ENCODE results near the gene PLCXD1.
"Not testable (repeated sequence)": the region's sequence is repeated elsewhere in the genome, so short reads cannot be mapped to it uniquely, and the experiment has no call there.

PLCXD1 gene

DNA sequence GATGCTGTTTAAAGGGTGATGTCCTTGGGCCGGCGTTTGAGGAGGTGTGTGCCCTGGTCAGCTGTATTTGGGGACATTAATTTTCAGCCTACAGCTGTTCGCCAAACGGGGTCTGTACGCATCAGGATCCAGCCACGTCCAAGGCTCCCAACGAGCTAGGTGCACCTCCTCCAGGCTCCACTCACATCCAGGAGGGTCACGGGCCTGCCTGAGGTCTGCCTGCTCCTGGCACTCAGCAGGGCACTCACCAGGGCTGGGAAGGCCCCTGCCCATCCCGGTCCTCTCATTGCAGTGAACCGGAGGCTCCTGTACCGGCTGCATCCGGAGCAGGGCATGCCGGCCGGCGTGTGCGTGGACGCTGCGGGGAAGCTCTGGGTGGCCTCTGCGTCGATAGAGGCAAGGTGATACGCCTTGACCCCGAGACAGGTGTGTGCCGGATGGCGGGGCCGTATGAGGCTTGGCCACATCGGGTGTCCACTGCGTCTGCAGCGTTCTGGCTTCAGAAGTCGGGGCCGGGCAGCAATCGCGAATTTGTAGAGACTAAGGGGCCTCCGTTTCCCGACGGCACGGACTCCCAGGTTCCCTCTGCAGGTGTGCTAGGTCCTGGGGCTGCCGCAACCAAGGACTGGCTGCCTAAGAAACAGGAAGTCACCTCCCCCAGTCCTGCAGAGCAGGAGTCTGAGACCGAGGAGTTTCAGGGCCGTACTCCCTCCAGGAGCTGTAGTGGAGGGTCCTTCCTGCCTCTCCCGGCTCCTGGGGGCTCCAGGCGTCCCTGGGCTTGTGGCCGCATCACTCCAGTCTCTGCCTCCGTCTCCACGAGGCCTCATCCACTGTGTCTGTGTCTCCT, 27.5 kb upstream of the PLCXD1 start:
- DNase-seq (ENCODE audit: low read depth), result no peak
- TF ChIP-seq, protein P1, sequence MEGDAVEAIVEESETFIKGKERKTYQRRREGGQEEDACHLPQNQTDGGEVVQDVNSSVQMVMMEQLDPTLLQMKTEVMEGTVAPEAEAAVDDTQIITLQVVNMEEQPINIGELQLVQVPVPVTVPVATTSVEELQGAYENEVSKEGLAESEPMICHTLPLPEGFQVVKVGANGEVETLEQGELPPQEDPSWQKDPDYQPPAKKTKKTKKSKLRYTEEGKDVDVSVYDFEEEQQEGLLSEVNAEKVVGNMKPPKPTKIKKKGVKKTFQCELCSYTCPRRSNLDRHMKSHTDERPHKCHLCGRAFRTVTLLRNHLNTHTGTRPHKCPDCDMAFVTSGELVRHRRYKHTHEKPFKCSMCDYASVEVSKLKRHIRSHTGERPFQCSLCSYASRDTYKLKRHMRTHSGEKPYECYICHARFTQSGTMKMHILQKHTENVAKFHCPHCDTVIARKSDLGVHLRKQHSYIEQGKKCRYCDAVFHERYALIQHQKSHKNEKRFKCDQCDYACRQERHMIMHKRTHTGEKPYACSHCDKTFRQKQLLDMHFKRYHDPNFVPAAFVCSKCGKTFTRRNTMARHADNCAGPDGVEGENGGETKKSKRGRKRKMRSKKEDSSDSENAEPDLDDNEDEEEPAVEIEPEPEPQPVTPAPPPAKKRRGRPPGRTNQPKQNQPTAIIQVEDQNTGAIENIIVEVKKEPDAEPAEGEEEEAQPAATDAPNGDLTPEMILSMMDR (conservative IDR thresholded peaks at IDR 0.05; ENCODE audit: low read depth, low read length), result no peak
- H3K4me3 ChIP-seq (ENCODE audit: low read depth, low read length), result no peak overlapping the region

DNA sequence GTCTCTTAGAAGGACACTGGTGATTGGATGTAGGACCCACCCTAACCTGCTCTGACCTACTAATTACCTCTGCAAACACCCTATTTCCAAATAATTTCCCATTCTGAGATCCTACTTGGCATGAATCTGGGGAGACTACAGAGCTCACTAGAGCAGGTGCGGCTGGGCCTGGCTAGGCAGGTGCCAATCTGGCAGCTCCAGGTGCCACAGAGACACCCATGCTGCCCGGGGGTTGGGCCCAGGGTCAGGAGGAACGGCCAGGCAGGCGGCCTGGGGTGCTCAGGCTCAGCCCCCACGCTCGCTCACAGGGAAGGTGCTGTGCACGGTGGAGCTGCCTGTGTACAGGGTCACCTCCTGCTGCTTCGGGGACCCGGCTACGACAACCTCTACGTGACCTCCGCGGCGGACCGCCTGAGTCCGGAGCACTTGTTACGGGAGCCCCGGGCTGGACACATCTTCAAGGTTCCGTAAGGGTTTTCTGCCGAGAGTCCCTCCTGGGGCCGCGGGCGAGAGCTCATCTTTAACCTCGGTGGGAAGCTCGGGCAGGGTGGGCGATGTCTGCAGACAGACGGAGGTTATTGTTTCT, 26.5 kb upstream of the PLCXD1 start:
- no peak overlapping the region for H3K4me3 ChIP-seq (ENCODE audit: low read depth, low read length)
- no peak for DNase-seq (ENCODE audit: low read depth)
- TF ChIP-seq, protein P1 (conservative IDR thresholded peaks at IDR 0.05; ENCODE audit: low read depth, low read length), result no peak

DNA sequence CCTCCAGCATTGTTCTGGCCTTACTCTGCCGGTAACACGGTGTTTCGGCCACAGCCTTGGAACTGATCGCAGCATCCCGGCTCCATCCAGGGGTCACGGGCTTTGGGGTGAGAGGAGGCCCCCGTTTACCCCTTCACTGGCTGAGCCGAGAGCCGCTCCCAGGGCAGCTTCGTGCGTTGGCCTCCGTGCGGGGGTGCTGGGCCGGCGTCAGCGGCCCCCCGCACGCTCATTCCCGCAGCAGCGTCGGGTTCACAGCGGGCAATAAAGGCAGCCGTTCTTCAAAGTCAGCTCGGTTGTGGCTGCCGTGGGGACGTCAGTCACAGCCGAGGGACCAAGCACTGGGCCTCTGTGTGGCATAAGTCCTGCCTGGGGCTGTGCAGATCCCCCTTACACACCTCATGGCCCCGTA, 25.3 kb upstream of the PLCXD1 start:
- H3K4me3 ChIP-seq (ENCODE audit: low read depth, low read length), result no peak overlapping the region
- no peak for DNase-seq (ENCODE audit: low read depth)
- TF ChIP-seq, protein P1 (conservative IDR thresholded peaks at IDR 0.05; ENCODE audit: low read depth, low read length), result no peak

DNA sequence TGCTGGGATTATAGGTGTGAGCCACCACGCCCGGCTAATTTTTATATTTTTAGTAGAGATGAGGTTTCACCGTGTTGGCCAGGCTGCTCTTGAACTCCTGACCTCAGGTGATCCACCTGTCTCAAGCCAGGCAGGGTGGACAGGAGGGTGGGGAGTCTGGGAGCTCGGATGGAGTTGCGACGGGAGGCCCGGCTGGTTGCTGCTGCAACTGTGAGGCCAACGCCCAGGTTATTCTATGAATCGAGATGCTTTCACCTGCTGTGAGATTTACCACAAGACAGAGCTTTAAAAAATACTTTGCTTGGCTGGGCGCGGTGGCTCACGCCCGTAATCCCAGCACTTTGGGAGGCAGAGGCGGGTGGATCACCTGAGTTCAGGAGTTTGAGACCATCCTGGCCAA, 24.1 kb upstream of the PLCXD1 start:
- not testable (repeated sequence) for DNase-seq (ENCODE audit: low read depth); H3K4me3 ChIP-seq (ENCODE audit: low read depth, low read length)

DNA sequence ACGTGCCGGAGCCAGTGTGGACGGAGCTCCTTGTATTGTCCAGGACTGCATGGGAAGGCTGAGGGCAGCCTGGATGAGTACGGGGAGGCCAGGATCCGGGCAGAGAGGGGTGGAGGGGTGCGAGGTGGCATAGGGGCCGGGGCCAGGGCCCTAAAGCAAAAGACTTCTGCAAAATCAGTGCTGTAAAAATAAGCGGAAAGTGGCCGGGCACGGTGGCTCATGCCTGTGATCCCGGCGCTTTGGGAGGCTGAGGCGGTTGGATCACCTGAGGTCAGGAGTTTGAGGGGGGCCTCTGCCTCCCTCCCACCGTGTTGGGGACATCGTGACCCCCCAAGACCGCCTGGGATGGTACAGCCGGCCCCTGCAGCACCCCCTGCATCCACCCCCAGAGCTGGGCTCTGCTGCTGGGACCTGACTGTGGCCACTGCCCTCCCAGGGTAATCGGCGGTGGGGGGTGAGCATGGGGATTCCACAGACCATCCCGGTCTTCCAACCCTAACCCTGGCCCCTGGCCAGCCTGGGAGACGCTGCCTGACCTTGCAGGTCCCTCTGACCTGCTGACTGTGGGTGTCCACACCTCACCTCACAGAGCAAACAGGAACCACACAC, 23.4 kb upstream of the PLCXD1 start:
- H3K4me3 ChIP-seq (ENCODE audit: low read depth, low read length), result no peak overlapping the region
- TF ChIP-seq, protein P1 (conservative IDR thresholded peaks at IDR 0.05; ENCODE audit: low read depth, low read length), result no peak
- DNase-seq (ENCODE audit: low read depth), result no peak

DNA sequence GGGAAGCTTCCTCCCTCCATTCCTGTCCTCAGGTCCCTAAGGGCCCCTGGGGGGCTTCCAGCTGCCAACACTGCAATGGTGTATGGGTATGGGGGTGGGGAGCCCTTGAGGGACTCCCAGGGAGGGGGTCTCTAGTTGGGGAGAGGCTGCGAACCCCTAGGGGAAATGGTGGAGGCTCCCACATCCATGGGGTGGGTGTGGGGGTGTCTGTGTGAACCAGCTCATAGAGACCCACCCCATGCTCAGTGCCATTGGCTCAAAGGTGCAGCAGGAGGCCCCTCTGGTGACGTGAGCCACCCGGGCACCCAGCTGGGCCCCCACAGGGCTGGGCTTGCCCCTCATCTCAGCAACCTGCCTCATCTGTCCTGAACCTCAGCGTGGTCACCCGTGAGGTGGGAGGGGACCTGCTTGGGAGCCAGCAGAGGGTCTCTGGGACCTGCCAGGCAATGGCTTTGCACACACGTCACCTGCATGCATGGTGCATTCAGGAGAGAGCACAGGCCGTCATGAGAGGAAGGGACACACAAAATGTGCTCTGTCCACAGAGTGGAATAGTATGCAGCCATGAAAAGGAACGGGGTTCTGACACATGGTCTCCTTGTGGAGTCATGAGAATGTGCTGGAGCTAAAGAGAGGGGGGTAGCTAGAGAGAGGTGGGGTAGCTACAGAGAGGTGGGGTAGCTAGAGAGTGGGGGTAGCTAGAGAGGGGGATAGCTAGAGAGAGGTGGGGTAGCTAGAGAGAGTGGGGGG, 22.7 kb upstream of the PLCXD1 start:
- no peak for DNase-seq (ENCODE audit: low read depth)
- TF ChIP-seq, protein P1 (conservative IDR thresholded peaks at IDR 0.05; ENCODE audit: low read depth, low read length), result no peak
- no peak overlapping the region for H3K4me3 ChIP-seq (ENCODE audit: low read depth, low read length)

Measured in choroid plexus epithelial cell (primary cell).